Endothelial cell (in vitro differentiated cells): ENCODE measurements around the gene PLPP1. TPM values are rescaled to one million over a fixed set of nuclear protein-coding genes. Genes with fewer than 3 reads are reported as not detected.

ENCODE experiments used
- DNase-seq: peaks from one replicate; pipeline ENCODE4 v3.0.0; 2021; ENCODE audit warnings: low spot score
- H3K27ac Mint-ChIP-seq: one replicate; pipeline ENCODE4 v1.8.0; 2021; ENCODE audit warnings: mixed read lengths, inconsistent platforms; ENCODE audit not compliant: unreplicated experiment
- H3K27me3 Mint-ChIP-seq: one replicate; pipeline ENCODE4 v1.8.0; 2021; ENCODE audit warnings: mild to moderate bottlenecking, moderate library complexity, mixed read lengths, inconsistent platforms; ENCODE audit not compliant: unreplicated experiment
- H3K36me3 Mint-ChIP-seq: one replicate; pipeline ENCODE4 v1.8.0; 2021; ENCODE audit warnings: mild to moderate bottlenecking, low read depth, mixed read lengths, inconsistent platforms; ENCODE audit not compliant: unreplicated experiment
- H3K4me1 Mint-ChIP-seq: one replicate; pipeline ENCODE4 v1.8.0; 2021; ENCODE audit warnings: mild to moderate bottlenecking, mixed read lengths, inconsistent platforms; ENCODE audit not compliant: unreplicated experiment
- H3K4me3 Mint-ChIP-seq: one replicate; pipeline ENCODE4 v1.8.0; 2021; ENCODE audit warnings: mild to moderate bottlenecking, mixed read lengths, inconsistent platforms; ENCODE audit not compliant: unreplicated experiment
- H3K9me3 Mint-ChIP-seq: one replicate; pipeline ENCODE4 v1.8.0; 2021; ENCODE audit warnings: mixed read lengths, inconsistent platforms; ENCODE audit not compliant: unreplicated experiment
- CTCF ChIP-seq: fragments of 200-600 bp; sonication (generic); IDR thresholded peaks from one replicate; pipeline ENCODE4 v1.5.0; 2021; ENCODE audit warnings: antibody characterized with exemption; ENCODE audit not compliant: unreplicated experiment
- total RNA-seq: library from RNA; stranded (reverse); fragmentation: NEBNext Ultra II Directional; extraction: Animal tissue kit (Norgen Biotek cat#: 25700); gene quantifications from one replicate; pipeline ENCODE4 v1.2.1, GENCODE V29; 2021; ENCODE audit not compliant: unreplicated experiment

The PLPP1 gene
- total RNA-seq, 1 donor from 2014 or later: 11.3 TPM

GRCh38 chr5:55393501-55394175 is 141.1 kb downstream of the PLPP1 start:
- Mint-ChIP-seq H3K27ac (peak overlapping the region; percentile 3), H3K27me3 (no peaks in the 10 kb centered on the region)
- DNase-seq: no peak

GRCh38 chr5:55392669-55393068 is 142.1 kb downstream of the PLPP1 start:
- H3K9me3 Mint-ChIP-seq: no peaks in the 10 kb centered on the region
- peaks cover 16% of the 10 kb centered on the region for H3K36me3 Mint-ChIP-seq
- no peak for TF ChIP-seq CTCF
- peaks cover 7% of the 10 kb centered on the region for H3K4me1 Mint-ChIP-seq
- no peak overlapping the region for H3K27ac Mint-ChIP-seq
- H3K27me3 Mint-ChIP-seq: no peaks in the 10 kb centered on the region
- no peak overlapping the region for H3K4me3 Mint-ChIP-seq
- no peak for DNase-seq

More at GRCh38 chr5:55393501-55394175, 141.1 kb downstream of the PLPP1 start:
- Mint-ChIP-seq H3K4me3 (no peak overlapping the region), H3K36me3 (peaks cover 16% of the 10 kb centered on the region), H3K4me1 (peaks cover 7% of the 10 kb centered on the region), H3K9me3 (no peaks in the 10 kb centered on the region)
- no peak for TF ChIP-seq CTCF

GRCh38 chr5:55391707-55392106 is 143.1 kb downstream of the PLPP1 start:
- Mint-ChIP-seq H3K27ac (no peak overlapping the region), H3K9me3 (no peaks in the 10 kb centered on the region), H3K27me3 (no peaks in the 10 kb centered on the region), H3K36me3 (peaks cover 16% of the 10 kb centered on the region), H3K4me1 (peaks cover 7% of the 10 kb centered on the region), H3K4me3 (no peak overlapping the region)
- no peak for DNase-seq
- TF ChIP-seq CTCF: no peak

GRCh38 chr5:55387865-55388264 is 146.9 kb downstream of the PLPP1 start:
- Mint-ChIP-seq H3K27ac (no peak overlapping the region), H3K9me3 (peaks cover 5% of the 10 kb centered on the region), H3K36me3 (peaks cover 26% of the 10 kb centered on the region), H3K27me3 (no peaks in the 10 kb centered on the region), H3K4me1 (no peaks in the 10 kb centered on the region), H3K4me3 (no peak overlapping the region)
- TF ChIP-seq CTCF: no peak
- DNase-seq: no peak

- H3K27me3 Mint-ChIP-seq: no peaks in the 10 kb centered on the region
- H3K4me1 Mint-ChIP-seq: no peaks in the 10 kb centered on the region
- no peak overlapping the region for H3K27ac Mint-ChIP-seq
- peaks cover 14% of the 10 kb centered on the region for H3K36me3 Mint-ChIP-seq
- no peak for DNase-seq
- H3K4me3 Mint-ChIP-seq: no peak overlapping the region
- no peak for TF ChIP-seq CTCF
- H3K9me3 Mint-ChIP-seq: peaks cover 5% of the 10 kb centered on the region
These were observed 148.4 kb downstream of the PLPP1 start for GRCh38 chr5:55386356-55386755.
